ENCODE data around the gene SAMD14. TPM values are rescaled to one million over a fixed set of nuclear protein-coding genes. Genes with fewer than 3 reads are reported as not detected.

SAMD14 gene
- total RNA-seq, 3 donors from 2014 or later = 0.52 to 2.6 (median 1.2) TPM

DNA sequence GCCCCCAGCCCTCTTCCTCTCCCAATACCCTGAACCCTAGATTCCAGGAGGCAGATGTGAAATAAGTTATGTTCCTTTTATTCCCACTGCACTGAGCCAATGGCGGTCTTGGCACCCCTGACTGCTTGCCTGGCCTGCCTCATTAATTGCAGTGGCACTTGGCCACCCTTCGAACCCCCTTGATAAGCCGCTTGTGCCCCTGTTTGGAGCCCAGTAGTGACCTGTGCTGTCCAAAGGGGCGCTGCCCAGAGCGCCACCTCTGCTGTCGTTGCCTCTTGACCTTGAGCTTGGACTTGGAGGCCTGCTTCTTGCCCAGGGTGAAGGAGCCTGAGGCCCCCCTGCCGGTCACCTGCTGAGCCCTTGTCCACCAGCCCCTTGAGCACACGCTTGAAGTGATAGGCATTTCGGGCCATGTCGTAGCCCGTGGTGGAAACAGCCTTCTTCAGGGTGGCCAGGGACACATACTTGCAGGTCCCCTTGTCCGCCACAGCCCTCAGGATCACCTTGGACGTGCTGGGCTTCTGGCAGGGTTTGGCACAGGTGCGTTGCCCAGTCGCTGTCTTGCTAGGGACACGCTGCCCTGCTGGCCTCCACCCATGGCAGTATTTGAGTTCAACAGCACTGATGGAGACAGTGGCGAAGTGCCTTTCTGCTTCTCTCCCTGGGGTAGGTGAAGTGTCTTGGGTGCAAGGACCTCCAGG, 41.6 kb upstream of the SAMD14 start:
- intact Hi-C loops (cut with DNase I, micrococcal nuclease) = loop anchor here in 1 of 2 donors (10.0 kb wide), 1 partner anchor 123 kb away; no protein-coding TSS in a partner anchor
- Histone ChIP-seq H3K4me1 (ENCODE audit: low read depth) (no peaks in the 10 kb centered on the region), H3K9me3 (no peaks in the 10 kb centered on the region)

GRCh38 chr17:50170662-50171370, 40.9 kb upstream of the SAMD14 start:
- Histone ChIP-seq H3K4me1 (ENCODE audit: low read depth) (no peaks in the 10 kb centered on the region), H3K4me3 (no peak overlapping the region), H3K36me3 (ENCODE audit: low read depth) (no peaks in the 10 kb centered on the region), H3K9me3 (no peaks in the 10 kb centered on the region)
- no peak for ATAC-seq
- DNase-seq = peak in 1 of 3 donors; percentile 23
- intact Hi-C loops (cut with DNase I, micrococcal nuclease) = loop anchor here in 1 of 2 donors (10.0 kb wide), 1 partner anchor 124 kb away; no protein-coding TSS in a partner anchor
- TF ChIP-seq CTCF (IDR thresholded peaks at IDR 0.05) = no peak

More for the DNA sequence above, 41.6 kb upstream of the SAMD14 start:
- no peak for TF ChIP-seq CTCF (IDR thresholded peaks at IDR 0.05)
- peak in 1 of 3 donors; percentile 47 for DNase-seq
- Histone ChIP-seq H3K4me3 (no peak overlapping the region), H3K36me3 (ENCODE audit: low read depth) (no peaks in the 10 kb centered on the region)
- ATAC-seq = no peak

GRCh38 chr17:50169881-50170459, 40.0 kb upstream of the SAMD14 start:
- DNase-seq = peak in 1 of 3 donors; percentile 44
- Histone ChIP-seq H3K4me3 (no peak overlapping the region), H3K4me1 (ENCODE audit: low read depth) (no peaks in the 10 kb centered on the region), H3K9me3 (no peaks in the 10 kb centered on the region), H3K36me3 (ENCODE audit: low read depth) (no peaks in the 10 kb centered on the region)
- ATAC-seq = no peak
- intact Hi-C loops (cut with DNase I, micrococcal nuclease) = loop anchor here in 1 of 2 donors (10.0 kb wide), 2 partner anchors 55 to 125 kb away; no protein-coding TSS in a partner anchor
- TF ChIP-seq CTCF (IDR thresholded peaks at IDR 0.05) = no peak

- Histone ChIP-seq H3K4me3 (no peak overlapping the region), H3K36me3 (ENCODE audit: low read depth) (no peaks in the 10 kb centered on the region), H3K9me3 (no peaks in the 10 kb centered on the region), H3K4me1 (ENCODE audit: low read depth) (no peaks in the 10 kb centered on the region)
- intact Hi-C loops (cut with DNase I, micrococcal nuclease) = loop anchor here in 1 of 2 donors (10.0 kb wide), 1 partner anchor 54 kb away; no protein-coding TSS in a partner anchor
- ATAC-seq (peak; percentile 78), DNase-seq (peak in 2 of 3 donors; percentile 62 to 66)
- peak; percentile 14 for TF ChIP-seq CTCF (IDR thresholded peaks at IDR 0.05)
Observed at GRCh38 chr17:50169121-50169764, 39.3 kb upstream of the SAMD14 start.

DNA sequence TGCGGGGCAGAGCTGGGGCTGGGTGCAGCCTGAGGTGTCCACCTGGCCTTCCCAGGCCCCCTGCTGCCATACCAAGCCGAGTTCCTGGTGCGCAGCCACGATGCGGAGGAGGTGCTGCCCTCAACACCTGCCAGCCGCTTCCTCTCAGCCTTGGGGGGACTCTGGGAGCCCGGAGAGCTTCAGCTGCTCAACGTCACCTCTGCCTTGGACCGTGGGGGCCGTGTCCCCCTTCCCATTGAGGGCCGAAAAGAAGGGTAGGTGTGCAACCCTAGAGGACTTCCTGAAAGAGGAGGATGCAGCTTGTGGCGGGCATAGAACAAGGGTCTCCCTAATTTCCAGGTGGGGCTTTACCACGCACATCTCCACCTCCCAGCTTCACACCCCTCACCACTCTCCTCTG, 38.4 kb upstream of the SAMD14 start:
- no peak for TF ChIP-seq CTCF (IDR thresholded peaks at IDR 0.05)
- no peaks in the 10 kb centered on the region for H3K4me1 ChIP-seq (ENCODE audit: low read depth)
- H3K36me3 ChIP-seq (ENCODE audit: low read depth) = no peaks in the 10 kb centered on the region
- intact Hi-C loops (cut with DNase I, micrococcal nuclease) = loop anchor here in 1 of 2 donors (10.0 kb wide), 1 partner anchor 54 kb away; no protein-coding TSS in a partner anchor
- ATAC-seq (no peak), DNase-seq (peak in 2 of 3 donors; percentile 15 to 49)
- H3K4me3 ChIP-seq = no peak overlapping the region
- H3K9me3 ChIP-seq = no peaks in the 10 kb centered on the region
